VCaP (cell line): ENCODE data around the gene TNNI2.

Experiments
- H3K27ac ChIP-seq: fragments of 450-650 bp; 2 replicates; pipeline ENCODE4 v1.5.1; 2017
- CTCF ChIP-seq: fragments of 450-650 bp; conservative IDR thresholded peaks from 2 replicates; pipeline ENCODE4 v1.5.1; 2017; ENCODE audit warnings: mild to moderate bottlenecking, moderate library complexity

Gene TNNI2

GRCh38 chr11:1857064-1857463 lies 18.3 kb downstream of the TNNI2 start:
- TF ChIP-seq CTCF: no peak
- no peak overlapping the region for H3K27ac ChIP-seq

- no peak for TF ChIP-seq CTCF
- no peak overlapping the region for H3K27ac ChIP-seq
Observed at GRCh38 chr11:1858154-1858553, 19.4 kb downstream of the TNNI2 start.

- TF ChIP-seq CTCF: no peak
- H3K27ac ChIP-seq: no peak overlapping the region
Observed at GRCh38 chr11:1858576-1858975, 19.8 kb downstream of the TNNI2 start.

GRCh38 chr11:1859004-1859403 lies 20.2 kb downstream of the TNNI2 start:
- TF ChIP-seq CTCF: no peak
- H3K27ac ChIP-seq: no peak overlapping the region

GRCh38 chr11:1860108-1860507 lies 21.3 kb downstream of the TNNI2 start:
- no peak overlapping the region for H3K27ac ChIP-seq
- TF ChIP-seq CTCF: no peak

GRCh38 chr11:1861435-1862411 lies 22.9 kb downstream of the TNNI2 start:
- no peak overlapping the region for H3K27ac ChIP-seq

More at GRCh38 chr11:1861435-1862411, 22.9 kb downstream of the TNNI2 start:
- no peak for TF ChIP-seq CTCF
